GM12891 (cell line): Measurements from ENCODE around the gene CSPG5.

Experiments used
- DNase-seq: peaks from one replicate; pipeline ENCODE4 v3.0.0; 2011; ENCODE audit warnings: low spot score; ENCODE audit not compliant: insufficient read length
- FAIRE-seq: peaks from 2 replicates; lab custom pipeline; 2011; peaks lifted over from hg19 to GRCh38; lab: Jason Lieb, UNC
- PAX5 ChIP-seq: IDR thresholded peaks from 2 replicates; pipeline ENCODE4 v1.6.1; 2011; ENCODE audit warnings: low read length, moderate library complexity, mild to moderate bottlenecking; ENCODE audit not compliant: insufficient read depth, severe bottlenecking
- POLR2A ChIP-seq: IDR thresholded peaks from 2 replicates; pipeline ENCODE4 v1.6.1; 2011; ENCODE audit warnings: low read depth, low read length, control low read depth
- POLR2AphosphoS5 ChIP-seq: IDR thresholded peaks from 2 replicates; pipeline ENCODE4 v1.6.1; 2011; ENCODE audit warnings: low read depth, low read length, control low read depth
- POU2F2 ChIP-seq: IDR thresholded peaks from 2 replicates; pipeline ENCODE4 v1.6.1; 2011; ENCODE audit warnings: low read depth, mild to moderate bottlenecking, control low read depth, low read length, moderate library complexity
- SPI1 ChIP-seq: IDR thresholded peaks from 2 replicates; pipeline ENCODE4 v1.6.1; 2011; ENCODE audit warnings: low read depth, low read length, control low read depth
- TAF1 ChIP-seq: IDR thresholded peaks from 2 replicates; pipeline ENCODE4 v1.6.1; 2011; ENCODE audit warnings: low read depth, low read length, control low read depth

Gene CSPG5

DNA sequence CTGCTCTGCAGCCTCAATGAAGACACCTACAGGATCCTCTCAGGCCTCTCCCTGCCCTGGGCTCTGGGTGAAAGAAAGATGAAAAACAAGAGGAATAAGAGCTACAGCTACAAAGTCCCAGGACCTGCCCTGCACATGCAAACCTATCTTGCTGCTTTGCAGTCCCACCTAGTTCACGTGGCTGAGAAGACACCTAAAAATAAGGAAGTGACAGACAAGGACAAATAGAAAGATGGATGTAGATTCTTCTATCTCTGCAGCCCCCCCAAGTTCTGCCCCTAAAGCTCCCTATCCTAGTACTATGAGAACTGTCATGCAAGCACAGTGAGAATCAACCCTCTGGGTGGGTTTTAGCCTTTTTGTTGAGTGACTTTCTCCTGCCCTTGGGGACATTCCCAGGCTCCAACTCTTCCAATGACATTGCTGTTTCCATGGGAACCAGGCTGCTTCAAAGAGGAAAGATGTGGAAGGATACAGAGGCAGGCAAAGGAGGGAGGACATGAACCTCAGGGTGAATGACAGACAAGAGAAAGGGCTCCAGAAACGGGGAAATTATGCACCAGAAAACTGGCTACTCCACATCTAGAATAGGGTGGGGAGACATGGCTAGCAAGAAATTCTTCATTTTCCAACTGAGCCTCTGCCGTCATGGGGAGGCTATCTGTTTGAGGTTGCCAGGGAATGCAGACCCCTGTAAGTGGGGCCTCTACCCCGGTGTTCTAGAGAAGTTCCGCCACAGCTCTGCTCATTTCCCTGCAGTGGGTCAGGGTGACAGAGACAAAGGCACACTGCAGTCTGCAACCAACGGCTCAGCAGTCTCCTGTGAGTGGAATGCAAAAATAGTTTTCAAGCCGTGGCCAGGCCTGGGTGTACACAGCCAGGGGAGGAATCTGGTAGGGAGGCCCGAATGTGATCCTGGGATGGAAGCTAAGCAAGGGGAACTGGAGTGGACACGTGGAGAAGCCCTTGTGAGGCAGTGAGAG is 5.2 kb downstream of the CSPG5 start:
- DNase-seq, result no peak
- TF ChIP-seq POLR2AphosphoS5 (no peak), SPI1 (0 out of 2 replicates have a peak, but pooled peaks have one; percentile 10), POLR2A (no peak), PAX5 (no peak)
- FAIRE-seq, result no peak

- no peak for FAIRE-seq
- TF ChIP-seq SPI1, result no peak
- no peak for TF ChIP-seq POLR2A
- TF ChIP-seq POLR2AphosphoS5, result no peak
- TF ChIP-seq TAF1, result no peak
- TF ChIP-seq PAX5, result no peak
- no peak for TF ChIP-seq POU2F2
- no peak for DNase-seq
These were observed 7.1 kb downstream of the CSPG5 start for GRCh38 chr3:47571391-47572175.

DNA sequence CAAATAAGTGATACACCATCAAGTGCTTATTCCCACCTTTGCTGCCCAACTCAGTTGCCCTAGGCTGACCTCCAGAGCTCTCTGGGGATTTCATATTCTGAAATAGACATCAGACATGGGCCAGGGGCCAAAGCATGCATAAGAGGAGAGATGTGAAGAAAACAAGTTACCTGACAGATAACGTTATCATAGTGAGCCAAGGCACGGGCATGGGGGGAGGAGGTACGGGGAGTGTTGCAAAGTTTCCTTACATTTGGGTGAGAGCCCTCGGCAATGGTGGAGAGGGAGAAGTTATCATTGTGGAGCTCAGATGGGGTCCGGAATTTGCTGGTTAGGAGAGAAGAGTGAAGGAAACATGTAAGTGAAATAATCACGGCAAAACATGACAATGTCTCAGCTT is 9.8 kb downstream of the CSPG5 start:
- no peak for DNase-seq
- TF ChIP-seq POLR2A (no peak), SPI1 (no peak), PAX5 (no peak), POU2F2 (no peak), TAF1 (no peak)
- no peak for FAIRE-seq

DNA sequence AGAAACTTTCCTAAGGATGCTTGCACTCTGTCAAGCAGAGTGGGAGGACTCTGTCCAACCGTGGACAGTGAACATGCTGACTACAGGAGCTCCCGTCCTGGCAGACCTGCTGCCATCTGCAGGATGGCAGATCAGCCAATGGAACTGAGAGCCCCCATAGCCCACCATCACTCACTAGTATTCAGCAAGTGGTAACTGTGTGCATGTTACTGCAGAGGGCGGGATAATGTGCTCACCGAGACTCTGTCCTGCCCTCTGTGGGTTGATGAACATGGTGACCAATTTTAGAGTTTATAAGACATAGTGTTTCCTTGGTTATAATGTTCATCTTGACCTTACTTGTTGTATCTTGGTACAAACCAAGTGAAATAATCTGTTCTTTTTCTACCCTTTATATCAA is 11.5 kb downstream of the CSPG5 start:
- TF ChIP-seq PAX5 (no peak), POLR2AphosphoS5 (no peak), TAF1 (no peak), POLR2A (no peak), POU2F2 (no peak), SPI1 (no peak)
- DNase-seq (no peak), FAIRE-seq (no peak)

DNA sequence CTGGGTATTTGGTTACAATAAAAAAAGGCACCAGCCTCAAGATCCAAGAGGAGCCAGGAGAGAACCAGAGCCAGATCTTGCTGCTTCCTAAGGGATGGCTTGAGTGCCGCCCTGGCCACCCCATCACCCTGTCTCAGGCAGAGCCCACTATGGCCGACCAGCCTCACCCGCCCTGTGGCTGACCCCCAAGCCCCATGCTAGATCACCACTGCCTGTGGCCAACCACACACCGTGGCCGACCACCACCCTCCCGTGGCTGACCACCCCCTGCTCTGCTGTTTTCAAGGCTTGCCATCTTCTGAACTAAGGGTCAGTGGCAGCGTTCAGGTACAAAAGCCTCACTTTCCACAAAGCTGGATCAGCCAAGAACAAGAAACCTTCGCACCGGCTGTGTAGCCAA is 12.0 kb downstream of the CSPG5 start:
- TF ChIP-seq POU2F2 (no peak), POLR2AphosphoS5 (no peak), TAF1 (no peak), PAX5 (no peak), POLR2A (no peak), SPI1 (no peak)
- no peak for FAIRE-seq

DNA sequence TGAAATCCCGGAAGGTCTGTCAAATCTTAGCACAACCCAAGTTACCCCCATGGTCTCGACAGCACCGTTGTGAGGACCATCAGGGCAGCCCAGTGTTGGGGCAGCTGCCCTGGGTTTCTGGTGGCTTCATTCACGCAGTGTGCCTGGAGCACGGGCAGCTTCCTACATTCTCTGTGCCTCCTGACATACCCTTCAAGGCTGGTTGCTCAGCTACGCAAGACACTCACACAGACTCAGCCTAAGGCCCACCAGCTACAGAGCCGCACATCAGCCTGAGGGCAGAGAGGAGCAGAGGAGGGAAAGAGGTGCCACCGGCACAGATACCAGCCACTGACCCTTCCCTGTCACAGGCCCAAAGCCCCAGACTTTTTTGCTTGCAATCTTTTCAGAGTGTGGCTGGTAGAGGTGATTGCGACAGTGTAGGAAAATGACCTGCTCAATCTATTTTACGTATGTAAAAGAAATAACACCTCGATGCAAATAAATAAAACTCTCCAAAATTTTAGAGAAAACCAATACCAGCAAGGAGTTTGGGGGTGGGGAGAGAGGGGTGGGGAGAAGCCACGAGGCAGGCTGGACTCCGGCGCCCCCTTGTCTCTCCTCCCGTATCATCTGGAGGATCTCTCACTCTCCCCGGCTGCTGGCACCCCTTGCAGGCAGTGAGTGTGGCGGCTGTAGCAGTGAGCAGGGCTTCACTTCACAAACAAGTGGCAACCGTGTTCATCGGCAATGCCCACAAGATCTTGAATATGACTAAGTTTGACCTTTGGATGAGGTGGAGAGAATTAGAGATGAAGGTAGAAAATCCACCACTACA is 12.7 kb downstream of the CSPG5 start:
- TF ChIP-seq TAF1 (no peak), POU2F2 (no peak)
- FAIRE-seq, result no peak
- no peak for DNase-seq

More for the DNA sequence above, 12.0 kb downstream of the CSPG5 start:
- no peak for DNase-seq

- DNase-seq, result no peak
- FAIRE-seq, result no peak
- TF ChIP-seq POLR2A, result no peak
- no peak for TF ChIP-seq POLR2AphosphoS5
- TF ChIP-seq PAX5, result no peak
- TF ChIP-seq SPI1, result no peak
- TF ChIP-seq TAF1, result no peak
- no peak for TF ChIP-seq POU2F2
These were observed 22.3 kb downstream of the CSPG5 start for GRCh38 chr3:47556351-47556750.

DNA sequence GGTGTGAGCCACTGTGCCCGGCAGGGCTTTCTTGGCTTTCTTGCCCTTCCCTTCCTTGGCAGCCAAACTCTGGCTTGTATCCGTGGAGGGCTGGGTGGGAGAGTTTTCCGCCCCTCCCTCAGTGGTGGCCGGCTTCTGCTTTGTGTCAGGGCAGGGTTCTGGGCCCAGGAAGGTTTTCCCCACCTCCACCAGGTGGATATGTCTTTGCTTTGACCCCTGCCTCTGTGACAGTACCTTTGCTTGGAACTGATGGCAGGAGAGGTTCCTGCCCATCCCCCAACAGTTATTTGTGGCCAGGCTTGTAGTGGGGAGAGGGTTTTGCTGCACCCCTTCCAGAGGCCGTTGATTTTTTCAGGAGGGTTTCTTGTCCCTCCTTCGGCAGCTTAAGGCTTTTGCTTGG is 24.3 kb downstream of the CSPG5 start:
- no peak for TF ChIP-seq POU2F2
- TF ChIP-seq SPI1, result no peak
- TF ChIP-seq POLR2AphosphoS5, result no peak
- no peak for TF ChIP-seq POLR2A
- TF ChIP-seq TAF1, result no peak
- TF ChIP-seq PAX5, result no peak
- no peak for FAIRE-seq
- DNase-seq, result no peak

GRCh38 chr3:47553407-47553806 is 25.3 kb downstream of the CSPG5 start:
- TF ChIP-seq POLR2AphosphoS5 (no peak), PAX5 (no peak), POLR2A (no peak)
- no peak for DNase-seq
- no peak for FAIRE-seq
